A673 (cell line): ENCODE data around the gene TRABD2A. TPM values are rescaled to one million over a fixed set of nuclear protein-coding genes. Genes with fewer than 3 reads are reported as not detected.
A peak's percentile ranks its signal among the peaks of the same experiment; 100 is the strongest.

Experiments
- BruUV-seq: library from RNA; stranded (reverse); fragments of 400-500 nt; replicated peaks from 2 replicates; lab custom pipeline; 2021; lab: Mats Ljungman, UMichigan
- CTCF ChIA-PET: fragments of 300-600 bp; sonication (Branson Sonifier 250); formaldehyde crosslinking; loops from one replicate; lab custom pipeline; 2022; ENCODE audit warnings: antibody characterized with exemption; lab: Charles Lee
- POLR2A ChIA-PET: fragments of 300-600 bp; sonication (Branson Sonifier 250); formaldehyde crosslinking; loops from one replicate; lab custom pipeline; 2022; ENCODE audit warnings: antibody characterized with exemption; ENCODE audit not compliant: low non-redundant PET; lab: Charles Lee
- DNase-seq: peaks from one replicate; pipeline ENCODE4 v3.0.0-alpha.2; 2015; ENCODE audit warnings: low spot score
- H3K27ac ChIP-seq: fragments of 200-600 bp; sonication (generic); 2 replicates; pipeline ENCODE4 v1.5.1; 2016; ENCODE audit warnings: mixed run types, low read depth, mild to moderate bottlenecking, mixed read lengths, antibody characterized with exemption, low read length; ENCODE audit not compliant: poor library complexity, severe bottlenecking
- H3K27me3 ChIP-seq: fragments of 200-600 bp; sonication (generic); replicated peaks from 2 replicates; pipeline ENCODE4 v1.6.1; 2017; ENCODE audit warnings: mixed run types, low read depth, mild to moderate bottlenecking, mixed read lengths, antibody characterized with exemption, low read length; ENCODE audit not compliant: insufficient read depth, poor library complexity
- H3K36me3 ChIP-seq: fragments of 200-600 bp; sonication (generic); 2 replicates; pipeline ENCODE4 v1.6.1; 2016; ENCODE audit warnings: mixed run types, mild to moderate bottlenecking, mixed read lengths, antibody characterized with exemption, low read length; ENCODE audit not compliant: insufficient read depth, poor library complexity, severe bottlenecking
- H3K4me1 ChIP-seq: fragments of 200-600 bp; sonication (generic); 2 replicates; pipeline ENCODE4 v1.6.1; 2017; ENCODE audit warnings: mixed run types, mild to moderate bottlenecking, mixed read lengths, antibody characterized with exemption, low read length; ENCODE audit not compliant: insufficient read depth, poor library complexity, severe bottlenecking
- H3K4me3 ChIP-seq: fragments of 200-600 bp; sonication (generic); 2 replicates; pipeline ENCODE4 v1.5.1; 2016; ENCODE audit warnings: low read depth, mixed run types, mild to moderate bottlenecking, mixed read lengths, low read length; ENCODE audit not compliant: poor library complexity, severe bottlenecking
- H3K9me3 ChIP-seq: fragments of 200-600 bp; sonication (generic); 2 replicates; pipeline ENCODE4 v1.6.1; 2016; ENCODE audit warnings: mixed run types, low read depth, mild to moderate bottlenecking, mixed read lengths, antibody characterized with exemption, low read length; ENCODE audit not compliant: poor library complexity, severe bottlenecking
- EZH2 ChIP-seq: fragments of 200-600 bp; sonication (generic); IDR thresholded peaks from 2 replicates; pipeline ENCODE4 v1.6.1; 2017; ENCODE audit warnings: borderline replicate concordance, low read depth, mild to moderate bottlenecking, mixed read lengths, antibody characterized with exemption, low read length; ENCODE audit not compliant: poor library complexity, severe bottlenecking
- intact Hi-C: fragments of 100-400 bp; cut with micrococcal nuclease; formaldehyde crosslinking; loops from one replicate; pipeline ENCODE4 v1.10.0; 2022; ENCODE audit not compliant: unreplicated experiment
- total RNA-seq: library from RNA; stranded (reverse); gene quantifications from 2 replicates; pipeline ENCODE4 v1.2.3, GENCODE V29; 2021
- TF ChIP-seq, protein P1 (sequence below): fragments of 300-800, 200-600 bp; sonication (generic); conservative IDR thresholded peaks from 2 replicates; pipeline ENCODE4 v1.5.1; 2017; ENCODE audit warnings: low read depth, mild to moderate bottlenecking, antibody characterized with exemption, low read length, moderate library complexity, mixed read lengths

The TRABD2A gene
- total RNA-seq, 1 experiment from 2014 or later = 0.67 TPM

DNA sequence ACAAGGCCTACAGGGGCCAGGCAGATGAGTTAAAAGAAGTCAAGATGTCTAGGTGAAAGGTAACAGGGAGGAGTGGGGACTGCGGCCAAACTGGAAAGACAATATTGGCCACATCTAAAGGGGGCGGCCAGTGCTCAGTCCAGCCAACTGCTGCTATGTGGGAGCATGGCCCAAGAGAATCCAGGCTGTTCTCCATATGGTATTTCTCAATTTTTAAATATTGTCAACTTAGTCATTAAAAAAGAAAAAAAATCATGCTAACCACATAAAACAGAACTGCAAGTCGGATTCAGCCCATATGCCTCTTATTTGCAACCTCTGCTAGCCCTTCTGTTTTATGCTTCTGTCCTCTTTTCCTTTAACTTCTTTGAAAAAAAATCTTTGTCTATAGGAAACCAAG is 14.8 kb downstream of the TRABD2A start:
- no TSS peak for BruUV-seq
- no peaks in the 10 kb centered on the region for H3K9me3 ChIP-seq
- H3K4me3 ChIP-seq = no peak overlapping the region
- intact Hi-C loops = no loop called here
- H3K27ac ChIP-seq = no peak overlapping the region
- no peak for TF ChIP-seq EZH2
- TF ChIP-seq, protein P1, sequence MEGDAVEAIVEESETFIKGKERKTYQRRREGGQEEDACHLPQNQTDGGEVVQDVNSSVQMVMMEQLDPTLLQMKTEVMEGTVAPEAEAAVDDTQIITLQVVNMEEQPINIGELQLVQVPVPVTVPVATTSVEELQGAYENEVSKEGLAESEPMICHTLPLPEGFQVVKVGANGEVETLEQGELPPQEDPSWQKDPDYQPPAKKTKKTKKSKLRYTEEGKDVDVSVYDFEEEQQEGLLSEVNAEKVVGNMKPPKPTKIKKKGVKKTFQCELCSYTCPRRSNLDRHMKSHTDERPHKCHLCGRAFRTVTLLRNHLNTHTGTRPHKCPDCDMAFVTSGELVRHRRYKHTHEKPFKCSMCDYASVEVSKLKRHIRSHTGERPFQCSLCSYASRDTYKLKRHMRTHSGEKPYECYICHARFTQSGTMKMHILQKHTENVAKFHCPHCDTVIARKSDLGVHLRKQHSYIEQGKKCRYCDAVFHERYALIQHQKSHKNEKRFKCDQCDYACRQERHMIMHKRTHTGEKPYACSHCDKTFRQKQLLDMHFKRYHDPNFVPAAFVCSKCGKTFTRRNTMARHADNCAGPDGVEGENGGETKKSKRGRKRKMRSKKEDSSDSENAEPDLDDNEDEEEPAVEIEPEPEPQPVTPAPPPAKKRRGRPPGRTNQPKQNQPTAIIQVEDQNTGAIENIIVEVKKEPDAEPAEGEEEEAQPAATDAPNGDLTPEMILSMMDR = no peak
- CTCF ChIA-PET = no interaction called here
- H3K4me1 ChIP-seq = no peaks in the 10 kb centered on the region
- peaks cover 18% of the 10 kb centered on the region for H3K27me3 ChIP-seq
- H3K36me3 ChIP-seq = no peaks in the 10 kb centered on the region
- POLR2A ChIA-PET = no interaction called here
- DNase-seq = no peak

DNA sequence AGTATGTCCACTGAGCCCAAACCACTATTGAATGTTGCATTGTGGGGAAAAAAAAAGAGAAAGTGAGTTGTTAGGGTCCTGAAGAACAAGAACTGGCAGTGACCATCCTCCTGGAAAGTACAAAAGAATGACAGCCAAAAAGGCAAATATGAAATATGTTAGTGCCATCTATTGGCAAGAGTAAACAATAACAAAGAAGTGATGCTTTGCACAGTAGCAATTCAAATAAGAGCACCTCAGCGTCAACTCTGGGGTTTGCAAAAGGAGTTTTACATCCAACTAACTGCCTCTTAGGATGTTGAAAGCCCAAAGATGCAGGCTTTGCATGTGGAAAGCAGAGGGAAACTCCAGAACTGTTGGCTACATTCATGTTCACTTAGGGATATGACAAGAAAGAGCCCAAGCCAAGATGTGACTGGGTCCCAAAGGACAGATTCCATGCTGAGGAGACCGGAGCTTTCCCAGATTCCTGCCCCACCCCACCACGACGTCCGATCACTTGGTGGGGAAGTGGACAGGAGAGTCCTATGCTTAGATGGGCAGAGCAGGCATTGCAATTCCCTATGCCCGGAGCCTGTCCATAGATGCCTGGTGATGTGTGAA is 15.6 kb downstream of the TRABD2A start:
- no peaks in the 10 kb centered on the region for H3K4me1 ChIP-seq
- intact Hi-C loops = no loop called here
- ChIA-PET POLR2A (no interaction called here), CTCF (no interaction called here)
- DNase-seq = peak; percentile 37
- H3K27me3 ChIP-seq = peaks cover 18% of the 10 kb centered on the region
- BruUV-seq = no TSS peak
- H3K36me3 ChIP-seq = no peaks in the 10 kb centered on the region
- no peaks in the 10 kb centered on the region for H3K9me3 ChIP-seq
- H3K27ac ChIP-seq = no peak overlapping the region
- H3K4me3 ChIP-seq = no peak overlapping the region
- TF ChIP-seq, protein P1 = peak; percentile 49
- no peak for TF ChIP-seq EZH2

DNA sequence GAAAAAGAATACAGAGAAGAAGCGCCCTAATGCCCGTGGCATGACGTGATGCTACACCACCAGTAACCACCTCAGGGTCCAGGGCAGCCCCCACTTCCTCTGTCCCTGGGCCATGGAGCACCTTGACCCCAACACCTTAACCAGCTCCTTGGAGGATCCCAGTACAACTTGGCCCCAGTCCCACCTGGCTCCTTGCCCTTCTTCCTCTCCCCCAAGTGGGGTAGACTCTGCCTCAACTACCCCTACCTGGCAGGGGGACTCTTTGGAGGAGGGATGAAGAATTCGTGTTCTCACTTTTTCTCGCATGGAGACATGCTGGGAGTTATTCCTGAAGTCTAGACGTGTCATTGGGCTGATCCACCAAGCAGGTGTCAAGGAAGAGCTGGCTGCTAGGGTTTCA is 18.9 kb downstream of the TRABD2A start:
- CTCF ChIA-PET = no interaction called here
- Histone ChIP-seq H3K27me3 (peaks cover 12% of the 10 kb centered on the region), H3K4me1 (no peaks in the 10 kb centered on the region), H3K36me3 (no peaks in the 10 kb centered on the region), H3K27ac (no peak overlapping the region), H3K4me3 (no peak overlapping the region), H3K9me3 (no peaks in the 10 kb centered on the region)
- no TSS peak for BruUV-seq
- DNase-seq = no peak
- TF ChIP-seq EZH2 = no peak
- TF ChIP-seq, protein P1 = no peak
- POLR2A ChIA-PET = no interaction called here
- intact Hi-C loops = no loop called here
